Gastroesophageal sphincter (tissue), 4 donors: ENCODE data around the gene PPP2R5C. TPM values are rescaled to one million over a fixed set of nuclear protein-coding genes. Genes with fewer than 3 reads are reported as not detected.

Experiments
- ATAC-seq: fragments of 150-250 bp; one replicate; pipeline ENCODE4 v1.9.1; 2016; ENCODE audit warnings: mild to moderate bottlenecking, moderate library complexity
- H3K27ac ChIP-seq, 4 donors: fragments of 200-600 bp; sonication (generic) in 3 of 4; 1 replicate in 3 of 4; 2 replicates in 1 of 4; pipeline ENCODE4 v1.5.1; 2016 to 2019
- H3K27me3 ChIP-seq: fragments of 200-600 bp; sonication (generic); one replicate; pipeline ENCODE4 v1.5.1; 2019
- H3K36me3 ChIP-seq, 2 donors: fragments of 200-600 bp; sonication (generic); one replicate each; pipeline ENCODE4 v1.5.1; 2019; ENCODE audit warnings: control low read depth in 1 of 2
- H3K4me1 ChIP-seq, 3 donors: fragments of 200-600 bp; sonication (generic); 1 replicate in 2 of 3; 2 replicates in 1 of 3; pipeline ENCODE4 v1.5.1; 2016 to 2019; ENCODE audit warnings: control low read depth in 2 of 3
- H3K4me3 ChIP-seq, 2 donors: fragments of 200-600 bp; sonication (generic); one replicate each; pipeline ENCODE4 v1.5.1; 2019; ENCODE audit warnings: mild to moderate bottlenecking in 1 of 2, moderate library complexity in 1 of 2
- H3K9me3 ChIP-seq, 3 donors: fragments of 200-600 bp; sonication (generic); one replicate each; pipeline ENCODE4 v1.5.1; 2017 to 2019; ENCODE audit warnings: control low read depth in 2 of 3
- EP300 ChIP-seq: sonication (generic); formaldehyde crosslinking; IDR thresholded peaks from one replicate; pipeline ENCODE4 v1.6.1; 2017; ENCODE audit warnings: antibody characterized with exemption, mild to moderate bottlenecking
- POLR2A ChIP-seq, 2 donors: fragments of 450-650 bp; IDR thresholded peaks; one replicate each; pipeline ENCODE4 v1.6.1; 2017; ENCODE audit warnings: antibody characterized with exemption in 2 of 2, mild to moderate bottlenecking in 2 of 2, moderate library complexity in 1 of 2
- POLR2AphosphoS5 ChIP-seq: sonication (generic); formaldehyde crosslinking; IDR thresholded peaks from one replicate; pipeline ENCODE4 v1.6.1; 2017; ENCODE audit warnings: antibody characterized with exemption
- WGBS, 2 donors: methylation state at CpG; one replicate each; pipeline ENCODE4 v1.1.5; 2018; ENCODE audit warnings: low coverage in 1 of 2; 5-methylcytosine and 5-hydroxymethylcytosine counted together
- total RNA-seq, 4 donors: library from RNA; depleted of rRNA; stranded (reverse); fragments of >200 nt; gene quantifications; one replicate each; pipeline ENCODE4 v1.1.0, GENCODE V29; 2016
- TF ChIP-seq, protein P1 (sequence below), 4 experiments: fragments of 200-600 bp in 2 of 4; fragments of 450-650 bp in 2 of 4; sonication (generic) in 1 of 4; IDR thresholded peaks; one replicate each; pipeline ENCODE4 v1.5.1; 2017 to 2019; ENCODE audit warnings: antibody characterized with exemption in 4 of 4, mild to moderate bottlenecking in 2 of 4, moderate library complexity in 2 of 4

The PPP2R5C gene
- total RNA-seq, 4 donors from 2014 or later = 123 to 199 (median 131) TPM

DNA sequence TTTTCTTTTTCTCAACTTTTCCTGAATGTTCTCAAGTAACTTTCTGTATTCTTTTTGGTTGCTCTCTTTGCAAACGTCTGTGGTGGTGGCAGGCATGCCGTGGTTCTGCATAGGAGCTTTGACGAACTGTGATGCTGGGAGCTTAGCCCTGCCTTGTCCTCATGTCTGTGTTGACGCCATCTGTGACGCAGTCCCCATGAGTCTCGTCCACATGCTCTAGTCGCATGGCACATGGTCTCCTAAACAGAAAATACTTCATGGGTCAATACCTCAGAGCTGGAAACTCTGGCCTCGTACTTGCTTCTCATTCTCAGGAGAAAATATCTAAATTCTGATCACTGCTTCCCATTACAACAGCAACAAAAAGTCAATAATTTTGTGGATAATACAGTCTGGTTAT is 152.6 kb downstream of the PPP2R5C start:
- no peak overlapping the region for H3K4me3 ChIP-seq
- H3K4me1 ChIP-seq = peaks cover 0 to 12% (median 0%) of the 10 kb centered on the region in 3 donors
- H3K9me3 ChIP-seq = no peaks in the 10 kb centered on the region
- TF ChIP-seq, protein P1, sequence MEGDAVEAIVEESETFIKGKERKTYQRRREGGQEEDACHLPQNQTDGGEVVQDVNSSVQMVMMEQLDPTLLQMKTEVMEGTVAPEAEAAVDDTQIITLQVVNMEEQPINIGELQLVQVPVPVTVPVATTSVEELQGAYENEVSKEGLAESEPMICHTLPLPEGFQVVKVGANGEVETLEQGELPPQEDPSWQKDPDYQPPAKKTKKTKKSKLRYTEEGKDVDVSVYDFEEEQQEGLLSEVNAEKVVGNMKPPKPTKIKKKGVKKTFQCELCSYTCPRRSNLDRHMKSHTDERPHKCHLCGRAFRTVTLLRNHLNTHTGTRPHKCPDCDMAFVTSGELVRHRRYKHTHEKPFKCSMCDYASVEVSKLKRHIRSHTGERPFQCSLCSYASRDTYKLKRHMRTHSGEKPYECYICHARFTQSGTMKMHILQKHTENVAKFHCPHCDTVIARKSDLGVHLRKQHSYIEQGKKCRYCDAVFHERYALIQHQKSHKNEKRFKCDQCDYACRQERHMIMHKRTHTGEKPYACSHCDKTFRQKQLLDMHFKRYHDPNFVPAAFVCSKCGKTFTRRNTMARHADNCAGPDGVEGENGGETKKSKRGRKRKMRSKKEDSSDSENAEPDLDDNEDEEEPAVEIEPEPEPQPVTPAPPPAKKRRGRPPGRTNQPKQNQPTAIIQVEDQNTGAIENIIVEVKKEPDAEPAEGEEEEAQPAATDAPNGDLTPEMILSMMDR (IDR thresholded peaks at IDR 0.05) = no peak
- TF ChIP-seq POLR2A (IDR thresholded peaks at IDR 0.05) (no peak), POLR2AphosphoS5 (no peak), EP300 (no peak)
- H3K36me3 ChIP-seq = peaks cover 0 to 89% of the 10 kb centered on the region in 2 donors
- H3K27me3 ChIP-seq = no peaks in the 10 kb centered on the region
- WGBS, 2 donors = 88 to 100% methylated on average over 2 to 7 of the region's 8 CpGs
- no peak overlapping the region for H3K27ac ChIP-seq
- no peak for ATAC-seq

DNA sequence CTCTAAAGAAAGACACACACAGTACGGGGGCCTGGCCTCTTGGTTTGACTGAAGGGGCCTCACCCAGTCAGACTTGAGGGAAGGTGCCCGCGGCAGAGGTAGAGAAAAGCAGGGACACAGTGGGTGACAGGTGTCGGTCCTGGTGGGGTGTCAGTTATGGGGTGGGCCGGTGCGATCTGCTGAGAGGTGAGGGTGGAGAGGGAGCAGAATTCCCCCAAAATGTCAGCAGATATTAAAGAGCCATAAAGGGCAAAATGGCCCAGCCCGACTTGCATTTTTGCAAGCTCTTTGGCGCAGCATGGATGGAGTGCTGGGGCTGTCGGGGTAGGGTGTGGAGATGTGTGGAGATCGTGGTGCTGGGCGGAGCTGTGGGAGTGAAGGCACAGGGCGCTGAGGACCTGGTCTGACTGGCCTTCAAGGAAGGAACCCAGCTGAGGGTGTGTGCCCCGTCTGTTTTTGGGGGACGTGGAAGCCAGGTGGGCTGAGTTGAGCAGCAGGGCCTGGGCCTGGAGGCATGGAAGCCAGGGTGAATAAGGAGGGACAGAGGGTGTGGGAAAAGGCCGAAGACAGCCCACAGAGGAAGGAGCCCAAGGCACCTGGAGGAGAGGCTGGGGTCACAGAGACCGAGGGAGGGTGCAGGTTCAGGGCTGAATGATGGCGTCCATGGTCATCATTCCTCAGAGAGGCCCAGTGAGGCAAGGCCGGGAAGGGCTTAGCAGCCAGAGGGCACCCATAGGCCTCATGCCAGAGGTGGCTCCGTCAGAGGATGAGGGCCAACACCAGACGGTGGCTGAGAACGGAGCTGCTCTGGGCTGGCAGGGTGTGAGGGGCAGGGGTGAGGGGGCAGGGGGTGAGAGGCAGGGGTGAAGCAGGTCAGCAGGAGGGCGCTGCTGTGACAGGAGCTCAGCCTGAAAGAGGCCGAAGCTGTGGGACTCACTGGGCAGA is 154.6 kb downstream of the PPP2R5C start:
- H3K4me3 ChIP-seq = no peak overlapping the region
- peaks cover 0 to 12% (median 0%) of the 10 kb centered on the region in 3 donors for H3K4me1 ChIP-seq
- no peaks in the 10 kb centered on the region for H3K9me3 ChIP-seq
- peaks cover 0 to 88% of the 10 kb centered on the region in 2 donors for H3K36me3 ChIP-seq
- H3K27ac ChIP-seq = peak overlapping the region in 1 of 4 donors; percentile 31
- TF ChIP-seq POLR2AphosphoS5 = no peak
- TF ChIP-seq, protein P1 (IDR thresholded peaks at IDR 0.05) = no peak
- TF ChIP-seq EP300 = no peak
- no peak for TF ChIP-seq POLR2A (IDR thresholded peaks at IDR 0.05)
- no peaks in the 10 kb centered on the region for H3K27me3 ChIP-seq
- 88 to 92% methylated on average over 14 to 16 of the region's 23 CpGs for whole genome bisulfite sequencing, 2 donors
- no peak for ATAC-seq

DNA sequence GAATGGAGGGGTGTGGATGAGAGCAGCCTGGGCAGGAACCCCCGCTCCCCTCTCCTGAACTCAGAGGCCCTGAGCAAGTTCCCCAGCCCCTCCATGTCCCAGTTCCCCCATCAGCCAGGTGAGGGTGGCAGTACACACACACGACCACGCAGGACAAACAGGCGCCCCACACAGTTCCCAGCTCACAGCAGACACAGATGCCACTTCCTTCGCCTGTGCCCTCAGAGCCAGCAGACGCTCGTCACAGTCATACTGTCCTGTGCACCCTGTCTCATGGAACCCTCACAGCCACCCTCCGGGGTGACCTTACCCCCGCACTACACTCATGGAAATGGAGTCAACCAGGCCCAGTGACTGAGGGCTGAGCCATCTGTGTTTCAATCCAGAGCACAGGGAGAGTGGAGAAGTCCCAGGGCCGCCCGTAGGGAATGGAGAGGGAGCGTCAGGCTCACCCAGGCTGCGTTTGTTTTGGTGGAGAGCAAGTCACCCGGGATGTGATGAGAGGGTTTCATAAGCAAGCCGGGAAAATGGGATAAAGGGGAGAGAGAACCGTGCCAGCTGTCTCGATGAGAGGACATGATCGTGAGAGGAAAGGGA is 155.4 kb downstream of the PPP2R5C start:
- WGBS, 2 donors = 28 to 55% methylated on average over 4 to 8 of the region's 18 CpGs
- no peak for ATAC-seq
- Histone ChIP-seq H3K4me1 (peaks cover 0 to 12% (median 0%) of the 10 kb centered on the region in 3 donors), H3K9me3 (no peaks in the 10 kb centered on the region), H3K27ac (peak overlapping the region in 2 of 4 donors; percentile 31 to 40), H3K4me3 (no peak overlapping the region), H3K27me3 (no peaks in the 10 kb centered on the region), H3K36me3 (peaks cover 0 to 88% of the 10 kb centered on the region in 2 donors)
- TF ChIP-seq, protein P1 (IDR thresholded peaks at IDR 0.05) = no peak
- TF ChIP-seq POLR2AphosphoS5 (no peak), EP300 (no peak), POLR2A (IDR thresholded peaks at IDR 0.05) (no peak)

DNA sequence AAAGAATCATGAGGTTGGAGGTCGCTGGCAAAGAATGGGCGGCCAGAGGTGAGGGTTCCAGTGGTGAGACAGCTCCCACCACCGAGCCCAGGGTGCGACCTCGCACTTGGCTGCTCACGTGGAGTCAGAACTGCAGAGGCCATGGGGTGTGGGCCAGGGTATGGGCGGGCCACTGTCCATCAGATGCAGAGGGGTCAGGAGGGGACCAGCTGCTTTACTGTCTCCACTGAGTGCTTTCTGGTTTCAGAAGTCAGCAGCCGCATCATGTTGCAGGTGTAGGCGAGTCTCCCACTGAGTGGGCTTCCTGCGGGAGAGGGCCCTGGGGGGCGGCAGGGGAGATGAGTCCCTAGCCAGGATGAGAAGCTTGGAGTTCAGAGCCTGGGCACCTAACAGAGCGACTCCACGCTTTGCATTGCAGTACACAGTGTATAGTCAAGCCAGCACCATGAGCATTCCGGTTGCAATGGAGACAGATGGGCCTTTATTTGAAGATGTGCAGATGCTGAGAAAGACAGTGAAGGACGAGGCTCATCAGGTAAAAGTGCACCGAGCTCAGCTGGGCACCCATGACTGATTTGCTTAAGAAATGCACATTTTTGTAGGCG is 156.0 kb downstream of the PPP2R5C start:
- H3K27ac ChIP-seq = peak overlapping the region in 2 of 4 donors; percentile 31 to 40
- ATAC-seq = peak; percentile 25
- no peaks in the 10 kb centered on the region for H3K9me3 ChIP-seq
- H3K4me1 ChIP-seq = peaks cover 0 to 12% (median 0%) of the 10 kb centered on the region in 3 donors
- WGBS, 2 donors = 64 to 70% methylated on average over 8 to 14 of the region's 17 CpGs
- H3K27me3 ChIP-seq = no peaks in the 10 kb centered on the region
- TF ChIP-seq EP300 (no peak), POLR2AphosphoS5 (no peak)
- H3K36me3 ChIP-seq = peaks cover 0 to 88% of the 10 kb centered on the region in 2 donors
- H3K4me3 ChIP-seq = no peak overlapping the region
